ENCODE measurements around the gene CAMKK1. TPM values are rescaled to one million over a fixed set of nuclear protein-coding genes. Genes with fewer than 3 reads are reported as not detected.

Gene CAMKK1
- total RNA-seq, 1 experiment from 2014 or later = 1.7 TPM

DNA sequence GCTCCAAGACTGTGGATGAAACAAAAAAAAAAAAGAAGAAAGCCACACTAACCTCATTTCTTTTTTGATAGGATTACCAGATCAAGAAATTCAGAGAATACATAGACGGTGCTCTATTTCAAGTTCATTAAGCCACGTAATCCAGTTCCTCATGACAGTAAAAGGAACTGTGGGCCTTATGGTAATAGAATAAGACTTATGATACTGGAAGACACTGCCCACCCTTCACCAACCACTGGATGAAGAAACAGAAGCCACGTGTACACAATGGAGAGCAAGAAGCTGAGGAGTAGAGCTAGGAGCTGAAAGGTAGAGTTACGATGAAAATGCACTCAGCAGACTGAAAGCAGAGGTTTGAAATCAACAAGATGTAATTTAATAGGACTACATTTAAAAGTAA lies 58.0 kb downstream of the CAMKK1 start:
- Mint-ChIP-seq H3K4me3 (ENCODE audit: low read depth, unreplicated experiment) (no peak overlapping the region), H3K4me1 (ENCODE audit: low read depth, unreplicated experiment) (peaks cover 12% of the 10 kb centered on the region), H3K36me3 (ENCODE audit: insufficient read depth, unreplicated experiment) (peaks cover 8% of the 10 kb centered on the region), H3K9me3 (ENCODE audit: low read depth, unreplicated experiment) (no peaks in the 10 kb centered on the region), H3K27ac (ENCODE audit: unreplicated experiment) (no peak overlapping the region), H3K27me3 (ENCODE audit: unreplicated experiment) (no peaks in the 10 kb centered on the region)
- CTCF ChIA-PET = interaction anchor here (0.5 kb wide), 1 partner anchor 11 kb away, joined by 10 read pairs; the partner anchor contains the start of gene NCBP3
- BruUV-seq (replicated peaks) = no TSS peak
- TF ChIP-seq, protein P1, sequence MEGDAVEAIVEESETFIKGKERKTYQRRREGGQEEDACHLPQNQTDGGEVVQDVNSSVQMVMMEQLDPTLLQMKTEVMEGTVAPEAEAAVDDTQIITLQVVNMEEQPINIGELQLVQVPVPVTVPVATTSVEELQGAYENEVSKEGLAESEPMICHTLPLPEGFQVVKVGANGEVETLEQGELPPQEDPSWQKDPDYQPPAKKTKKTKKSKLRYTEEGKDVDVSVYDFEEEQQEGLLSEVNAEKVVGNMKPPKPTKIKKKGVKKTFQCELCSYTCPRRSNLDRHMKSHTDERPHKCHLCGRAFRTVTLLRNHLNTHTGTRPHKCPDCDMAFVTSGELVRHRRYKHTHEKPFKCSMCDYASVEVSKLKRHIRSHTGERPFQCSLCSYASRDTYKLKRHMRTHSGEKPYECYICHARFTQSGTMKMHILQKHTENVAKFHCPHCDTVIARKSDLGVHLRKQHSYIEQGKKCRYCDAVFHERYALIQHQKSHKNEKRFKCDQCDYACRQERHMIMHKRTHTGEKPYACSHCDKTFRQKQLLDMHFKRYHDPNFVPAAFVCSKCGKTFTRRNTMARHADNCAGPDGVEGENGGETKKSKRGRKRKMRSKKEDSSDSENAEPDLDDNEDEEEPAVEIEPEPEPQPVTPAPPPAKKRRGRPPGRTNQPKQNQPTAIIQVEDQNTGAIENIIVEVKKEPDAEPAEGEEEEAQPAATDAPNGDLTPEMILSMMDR (IDR thresholded peaks at IDR 0.05; ENCODE audit: unreplicated experiment) = no peak
- no peak for DNase-seq
- intact Hi-C loops (cut with micrococcal nuclease; ENCODE audit: unreplicated experiment) = no loop called here

DNA sequence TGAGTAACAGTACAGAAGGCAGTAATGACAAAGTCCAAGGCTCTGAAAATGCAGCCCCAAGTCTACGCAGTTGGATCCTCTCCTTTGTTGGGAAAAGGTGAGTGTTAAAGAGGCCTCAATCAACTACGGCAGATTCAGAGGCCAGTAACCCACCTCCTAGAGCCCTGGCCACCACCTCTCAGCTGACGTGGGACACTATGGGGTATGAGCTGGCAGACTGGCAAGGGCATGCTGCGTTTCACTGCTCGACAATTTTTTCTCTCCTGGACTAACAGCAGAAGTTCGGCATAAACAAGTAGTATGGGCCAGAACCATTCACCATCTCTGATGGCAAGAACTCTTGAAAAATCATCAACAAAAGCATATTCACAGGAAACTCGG lies 64.0 kb downstream of the CAMKK1 start:
- BruUV-seq (replicated peaks) = no TSS peak
- CTCF ChIA-PET = no interaction called here
- no peak for DNase-seq
- Mint-ChIP-seq H3K27ac (ENCODE audit: unreplicated experiment) (no peak overlapping the region), H3K4me3 (ENCODE audit: low read depth, unreplicated experiment) (no peak overlapping the region), H3K27me3 (ENCODE audit: unreplicated experiment) (no peaks in the 10 kb centered on the region), H3K9me3 (ENCODE audit: low read depth, unreplicated experiment) (no peaks in the 10 kb centered on the region), H3K36me3 (ENCODE audit: insufficient read depth, unreplicated experiment) (peaks cover 6% of the 10 kb centered on the region), H3K4me1 (ENCODE audit: low read depth, unreplicated experiment) (no peaks in the 10 kb centered on the region)
- TF ChIP-seq, protein P1 (IDR thresholded peaks at IDR 0.05; ENCODE audit: unreplicated experiment) = no peak
- intact Hi-C loops (cut with micrococcal nuclease; ENCODE audit: unreplicated experiment) = no loop called here

DNA sequence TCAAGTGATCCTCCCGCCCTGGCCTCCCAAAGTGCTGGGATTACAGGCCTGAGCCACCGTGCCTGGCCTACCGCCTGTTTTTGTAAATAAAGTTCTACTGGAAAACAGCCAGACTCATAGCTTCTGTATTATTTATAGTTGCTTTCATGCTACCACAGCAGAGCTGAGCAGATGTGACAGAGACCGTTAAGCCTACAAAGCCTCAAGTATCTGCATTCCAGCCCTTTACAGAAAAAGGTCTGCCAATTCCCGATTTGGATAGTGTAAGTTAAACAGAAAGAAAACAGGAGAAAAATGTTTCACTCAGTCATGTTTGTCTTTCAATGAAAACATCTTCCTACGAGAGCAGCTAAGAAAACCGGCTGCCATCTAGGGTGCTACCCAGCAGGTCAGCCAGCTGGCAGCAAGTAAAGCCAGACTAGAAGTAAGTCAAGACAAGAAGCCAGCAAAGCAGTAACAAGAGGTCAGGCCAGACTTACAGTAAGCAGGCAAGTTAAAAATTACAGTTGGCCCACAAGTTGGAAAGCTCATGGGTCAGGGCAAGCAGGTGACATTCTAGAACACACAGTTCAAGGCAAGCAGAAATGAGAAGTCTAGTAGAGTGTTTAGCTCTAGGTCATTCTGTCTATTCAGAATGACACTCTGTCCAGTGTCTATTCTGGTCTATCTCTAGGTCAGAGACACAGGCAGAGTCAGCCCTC lies 64.6 kb downstream of the CAMKK1 start:
- H3K4me1 Mint-ChIP-seq (ENCODE audit: low read depth, unreplicated experiment) = no peaks in the 10 kb centered on the region
- no peaks in the 10 kb centered on the region for H3K27me3 Mint-ChIP-seq (ENCODE audit: unreplicated experiment)
- TF ChIP-seq, protein P1 (IDR thresholded peaks at IDR 0.05; ENCODE audit: unreplicated experiment) = no peak
- no peak for DNase-seq
- H3K4me3 Mint-ChIP-seq (ENCODE audit: low read depth, unreplicated experiment) = no peak overlapping the region
- H3K27ac Mint-ChIP-seq (ENCODE audit: unreplicated experiment) = no peak overlapping the region
- no peaks in the 10 kb centered on the region for H3K9me3 Mint-ChIP-seq (ENCODE audit: low read depth, unreplicated experiment)
- intact Hi-C loops (cut with micrococcal nuclease; ENCODE audit: unreplicated experiment) = no loop called here
- CTCF ChIA-PET = no interaction called here
- peaks cover 6% of the 10 kb centered on the region for H3K36me3 Mint-ChIP-seq (ENCODE audit: insufficient read depth, unreplicated experiment)
- BruUV-seq (replicated peaks) = no TSS peak

DNA sequence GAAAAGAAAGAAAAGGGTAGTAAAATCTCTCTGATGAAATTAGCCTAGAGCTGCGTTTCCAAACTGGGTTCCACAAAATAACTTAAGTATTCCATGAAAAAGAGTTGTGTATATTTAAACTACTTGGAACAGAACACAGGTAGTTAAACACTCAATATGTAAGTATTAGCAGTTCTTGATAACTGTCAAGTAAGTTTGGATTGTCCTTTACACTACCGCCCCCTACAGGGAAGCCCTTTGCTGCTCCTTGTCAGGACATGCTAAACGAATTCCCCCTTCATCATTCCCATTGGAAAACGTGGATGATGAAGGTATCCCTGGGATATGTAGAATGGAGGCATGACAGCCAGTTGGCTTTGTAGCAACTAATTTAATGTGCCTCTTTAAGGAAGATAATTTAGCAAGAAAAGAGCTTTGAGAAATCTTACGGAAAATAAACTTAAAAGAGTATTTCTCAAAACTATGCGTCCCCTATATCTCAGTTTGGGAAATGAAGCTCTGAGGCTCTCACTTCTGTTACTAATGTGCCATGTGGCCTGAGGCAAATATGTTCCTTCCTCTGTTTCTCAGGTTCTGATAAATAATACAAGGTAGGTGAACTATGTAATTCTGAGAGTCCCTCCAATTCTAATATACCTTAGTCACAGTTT lies 65.6 kb downstream of the CAMKK1 start:
- H3K4me3 Mint-ChIP-seq (ENCODE audit: low read depth, unreplicated experiment) = no peak overlapping the region
- peaks cover 6% of the 10 kb centered on the region for H3K36me3 Mint-ChIP-seq (ENCODE audit: insufficient read depth, unreplicated experiment)
- no peaks in the 10 kb centered on the region for H3K9me3 Mint-ChIP-seq (ENCODE audit: low read depth, unreplicated experiment)
- intact Hi-C loops (cut with micrococcal nuclease; ENCODE audit: unreplicated experiment) = loop anchor here (1.0 kb wide), 1 partner anchor 89 kb away; no protein-coding TSS in a partner anchor
- BruUV-seq (replicated peaks) = no TSS peak
- TF ChIP-seq, protein P1 (IDR thresholded peaks at IDR 0.05; ENCODE audit: unreplicated experiment) = peak; percentile 35
- peak; percentile 69 for DNase-seq
- no peak overlapping the region for H3K27ac Mint-ChIP-seq (ENCODE audit: unreplicated experiment)
- no peaks in the 10 kb centered on the region for H3K4me1 Mint-ChIP-seq (ENCODE audit: low read depth, unreplicated experiment)
- no peaks in the 10 kb centered on the region for H3K27me3 Mint-ChIP-seq (ENCODE audit: unreplicated experiment)
- CTCF ChIA-PET = interaction anchor here (2.2 kb wide), 1 partner anchor 90 kb away, joined by 7 read pairs; no protein-coding TSS in a partner anchor
